ENCODE measurements around the gene AFF1. TPM values are rescaled to one million over a fixed set of nuclear protein-coding genes. Genes with fewer than 3 reads are reported as not detected.

AFF1 gene
- total RNA-seq, 1 experiment from 2014 or later: 61.9 TPM

- Mint-ChIP-seq H3K27ac (ENCODE audit: low read depth, unreplicated experiment) (no peak overlapping the region), H3K27me3 (ENCODE audit: insufficient read depth, unreplicated experiment) (no peaks in the 10 kb centered on the region), H3K4me3 (ENCODE audit: unreplicated experiment) (no peak overlapping the region), H3K4me1 (ENCODE audit: insufficient read depth, unreplicated experiment) (peaks cover 20% of the 10 kb centered on the region), H3K36me3 (ENCODE audit: insufficient read depth, unreplicated experiment) (peaks cover 56% of the 10 kb centered on the region), H3K9me3 (ENCODE audit: unreplicated experiment) (no peaks in the 10 kb centered on the region)
- no peak for DNase-seq (ENCODE audit: unreplicated experiment)
- CTCF ChIA-PET: no interaction called here
- POLR2A ChIA-PET: interaction anchor here (1.0 kb wide), 3 partner anchors 12 to 41 kb away, joined by 3 read pairs; no protein-coding TSS in a partner anchor
- intact Hi-C loops (cut with micrococcal nuclease): no loop called here
- no peak for TF ChIP-seq CTCF (IDR thresholded peaks at IDR 0.05; ENCODE audit: unreplicated experiment)
- no TSS peak for BruUV-seq (replicated peaks)
These were observed 116.4 kb downstream of the AFF1 start for GRCh38 chr4:87051121-87051713.

GRCh38 chr4:87052615-87053014 is 117.8 kb downstream of the AFF1 start:
- peaks cover 45% of the 10 kb centered on the region for H3K36me3 Mint-ChIP-seq (ENCODE audit: insufficient read depth, unreplicated experiment)
- intact Hi-C loops (cut with micrococcal nuclease): no loop called here
- H3K27ac Mint-ChIP-seq (ENCODE audit: low read depth, unreplicated experiment): no peak overlapping the region
- POLR2A ChIA-PET: interaction anchor here (1.0 to 1.2 kb wide), 2 partner anchors 45 to 125 kb away, joined by 3 read pairs; no protein-coding TSS in a partner anchor
- no peaks in the 10 kb centered on the region for H3K9me3 Mint-ChIP-seq (ENCODE audit: unreplicated experiment)
- H3K4me1 Mint-ChIP-seq (ENCODE audit: insufficient read depth, unreplicated experiment): peaks cover 27% of the 10 kb centered on the region
- H3K4me3 Mint-ChIP-seq (ENCODE audit: unreplicated experiment): no peak overlapping the region
- no peak for TF ChIP-seq CTCF (IDR thresholded peaks at IDR 0.05; ENCODE audit: unreplicated experiment)
- no TSS peak for BruUV-seq (replicated peaks)
- DNase-seq (ENCODE audit: unreplicated experiment): no peak
- CTCF ChIA-PET: interaction anchor here (0.6 kb wide), 1 partner anchor 82 kb away, joined by 3 read pairs; no protein-coding TSS in a partner anchor
- H3K27me3 Mint-ChIP-seq (ENCODE audit: insufficient read depth, unreplicated experiment): no peaks in the 10 kb centered on the region

GRCh38 chr4:87053176-87053658 is 118.4 kb downstream of the AFF1 start:
- H3K36me3 Mint-ChIP-seq (ENCODE audit: insufficient read depth, unreplicated experiment): peaks cover 42% of the 10 kb centered on the region
- H3K4me3 Mint-ChIP-seq (ENCODE audit: unreplicated experiment): no peak overlapping the region
- no peak for TF ChIP-seq CTCF (IDR thresholded peaks at IDR 0.05; ENCODE audit: unreplicated experiment)
- no peaks in the 10 kb centered on the region for H3K9me3 Mint-ChIP-seq (ENCODE audit: unreplicated experiment)
- no peak for DNase-seq (ENCODE audit: unreplicated experiment)
- no peak overlapping the region for H3K27ac Mint-ChIP-seq (ENCODE audit: low read depth, unreplicated experiment)
- intact Hi-C loops (cut with micrococcal nuclease): no loop called here
- BruUV-seq (replicated peaks): no TSS peak
- no peaks in the 10 kb centered on the region for H3K27me3 Mint-ChIP-seq (ENCODE audit: insufficient read depth, unreplicated experiment)
- ChIA-PET CTCF (no interaction called here), POLR2A (interaction anchor here (1.0 kb wide), 1 partner anchor 46 kb away, joined by 3 read pairs; no protein-coding TSS in a partner anchor)
- H3K4me1 Mint-ChIP-seq (ENCODE audit: insufficient read depth, unreplicated experiment): peaks cover 32% of the 10 kb centered on the region

- BruUV-seq (replicated peaks): no TSS peak
- no peak for DNase-seq (ENCODE audit: unreplicated experiment)
- Mint-ChIP-seq H3K9me3 (ENCODE audit: unreplicated experiment) (no peaks in the 10 kb centered on the region), H3K36me3 (ENCODE audit: insufficient read depth, unreplicated experiment) (peaks cover 37% of the 10 kb centered on the region), H3K27ac (ENCODE audit: low read depth, unreplicated experiment) (no peak overlapping the region), H3K27me3 (ENCODE audit: insufficient read depth, unreplicated experiment) (no peaks in the 10 kb centered on the region), H3K4me3 (ENCODE audit: unreplicated experiment) (no peak overlapping the region), H3K4me1 (ENCODE audit: insufficient read depth, unreplicated experiment) (peaks cover 41% of the 10 kb centered on the region)
- intact Hi-C loops (cut with micrococcal nuclease): no loop called here
- ChIA-PET CTCF (interaction anchor here (0.6 to 1.0 kb wide), 3 partner anchors 12 to 29 kb away, joined by 3 to 4 read pairs (median 3); no protein-coding TSS in a partner anchor), POLR2A (interaction anchor here (0.9 to 1.2 kb wide), 5 partner anchors 25 to 132 kb away, joined by 3 to 4 read pairs (median 3); no protein-coding TSS in a partner anchor)
- no peak for TF ChIP-seq CTCF (IDR thresholded peaks at IDR 0.05; ENCODE audit: unreplicated experiment)
These were observed 119.3 kb downstream of the AFF1 start for GRCh38 chr4:87053802-87054767.

Measured in MCF 10A (cell line).